Rectal smooth muscle tissue (tissue), 1 donor: ENCODE results near the gene MEAF6.

Source experiments
- H3K27ac ChIP-seq: one replicate; pipeline ENCODE4 v1.7.0; 2013; ENCODE audit warnings: low read depth, low read length, inconsistent platforms
- H3K27me3 ChIP-seq: one replicate; pipeline ENCODE4 v1.7.0; 2013; ENCODE audit warnings: low read length; ENCODE audit not compliant: control insufficient read depth, insufficient read depth
- H3K36me3 ChIP-seq: one replicate; pipeline ENCODE4 v1.7.0; 2013; ENCODE audit warnings: low read length; ENCODE audit not compliant: control insufficient read depth, insufficient read depth
- H3K4me1 ChIP-seq: one replicate; pipeline ENCODE4 v1.7.0; 2013; ENCODE audit warnings: low read length; ENCODE audit not compliant: control insufficient read depth, insufficient read depth
- H3K4me3 ChIP-seq: one replicate; pipeline ENCODE4 v1.7.0; 2013; ENCODE audit warnings: low read length
- H3K9ac ChIP-seq: one replicate; pipeline ENCODE4 v1.7.0; 2013; ENCODE audit warnings: low read length

Gene MEAF6

DNA sequence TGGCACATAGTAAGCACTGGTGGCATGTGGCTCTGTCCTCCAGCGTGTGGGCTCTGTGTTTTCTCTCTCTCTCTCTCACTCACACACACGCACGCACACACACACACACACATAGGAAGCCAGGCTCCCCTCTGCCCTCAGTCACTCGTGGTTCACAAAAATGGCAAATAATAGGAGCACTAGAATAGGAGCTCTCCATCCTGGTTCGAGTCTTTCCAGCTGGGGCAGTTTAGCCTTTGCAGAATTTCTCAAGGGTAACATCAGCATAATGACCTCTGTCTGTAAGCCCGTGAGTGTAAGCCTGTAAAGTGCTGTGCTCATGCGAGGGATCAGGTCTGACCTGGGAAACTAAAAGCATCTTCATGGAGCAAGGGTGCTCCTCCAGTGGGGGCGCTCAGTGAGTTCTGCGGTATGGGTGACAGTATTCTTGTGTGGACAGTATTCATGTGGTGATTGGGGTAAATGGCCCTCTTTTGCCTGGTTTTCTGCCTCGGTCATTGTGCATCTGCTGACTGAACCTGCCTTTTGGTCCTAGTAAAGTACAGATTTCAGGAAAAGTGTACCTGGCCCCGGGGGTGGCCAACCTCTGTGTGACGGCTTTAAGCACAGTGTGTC is 41.0 kb downstream of the MEAF6 start:
- peak overlapping the region; percentile 83 for H3K4me3 ChIP-seq
- H3K36me3 ChIP-seq = peaks cover 9% of the 10 kb centered on the region
- peaks cover 55% of the 10 kb centered on the region for H3K4me1 ChIP-seq
- H3K27ac ChIP-seq = peak overlapping the region; percentile 92
- no peaks in the 10 kb centered on the region for H3K27me3 ChIP-seq
- H3K9ac ChIP-seq = peak overlapping the region; percentile 74

DNA sequence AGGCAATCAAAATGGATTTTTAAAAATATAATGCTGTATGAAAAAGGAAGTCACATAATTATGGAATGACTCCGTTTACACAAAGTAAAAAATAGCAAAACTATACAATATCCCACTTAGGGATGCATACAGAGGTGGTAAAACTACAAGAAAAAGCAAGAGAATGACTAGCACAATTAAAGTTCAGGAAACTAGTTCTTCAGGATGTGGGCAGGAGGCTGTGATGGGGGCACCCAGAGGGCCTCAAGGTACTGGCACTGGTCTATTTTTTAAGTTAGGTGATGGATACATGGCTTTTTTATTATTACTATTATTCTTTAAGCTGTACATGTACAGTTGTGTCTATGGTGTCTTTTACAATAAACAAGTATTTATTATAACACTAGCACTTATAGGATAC is 41.6 kb downstream of the MEAF6 start:
- Histone ChIP-seq H3K27ac (peak overlapping the region; percentile 92), H3K27me3 (no peaks in the 10 kb centered on the region), H3K36me3 (peaks cover 3% of the 10 kb centered on the region), H3K4me3 (no peak overlapping the region), H3K4me1 (peaks cover 51% of the 10 kb centered on the region), H3K9ac (no peak overlapping the region)

DNA sequence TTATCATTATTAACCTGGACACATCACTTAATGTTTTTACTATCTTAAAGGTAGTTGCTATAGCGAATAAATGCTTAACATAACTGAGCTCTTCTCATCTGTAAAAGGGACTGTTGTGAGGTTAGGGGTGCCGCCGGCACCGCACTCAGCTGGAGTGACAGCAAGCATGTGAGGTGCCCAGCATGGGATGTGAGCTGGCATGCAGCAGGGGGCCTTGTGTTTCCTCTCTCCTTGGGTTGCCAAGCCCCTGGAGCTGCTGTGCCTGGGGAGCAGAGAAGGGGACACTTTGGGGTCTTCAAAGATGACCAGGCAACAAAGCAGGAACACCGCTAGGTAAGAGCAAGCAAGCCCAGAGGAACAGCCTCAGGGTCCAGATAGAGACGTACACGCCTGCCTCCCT is 42.3 kb downstream of the MEAF6 start:
- Histone ChIP-seq H3K4me1 (peaks cover 44% of the 10 kb centered on the region), H3K4me3 (no peak overlapping the region), H3K36me3 (no peaks in the 10 kb centered on the region), H3K27ac (peak overlapping the region; percentile 68), H3K27me3 (no peaks in the 10 kb centered on the region), H3K9ac (no peak overlapping the region)

GRCh38 chr1:37471345-37472231 is 43.0 kb downstream of the MEAF6 start:
- Histone ChIP-seq H3K27me3 (no peaks in the 10 kb centered on the region), H3K4me3 (peak overlapping the region; percentile 56), H3K36me3 (no peaks in the 10 kb centered on the region), H3K9ac (no peak overlapping the region), H3K4me1 (peaks cover 37% of the 10 kb centered on the region), H3K27ac (peak overlapping the region; percentile 68)

GRCh38 chr1:37469386-37469785 is 45.2 kb downstream of the MEAF6 start:
- H3K9ac ChIP-seq = no peak overlapping the region
- H3K4me3 ChIP-seq = no peak overlapping the region
- peaks cover 20% of the 10 kb centered on the region for H3K4me1 ChIP-seq
- H3K27me3 ChIP-seq = no peaks in the 10 kb centered on the region
- H3K27ac ChIP-seq = no peak overlapping the region
- H3K36me3 ChIP-seq = no peaks in the 10 kb centered on the region

GRCh38 chr1:37468037-37468436 is 46.5 kb downstream of the MEAF6 start:
- H3K36me3 ChIP-seq = no peaks in the 10 kb centered on the region
- no peak overlapping the region for H3K9ac ChIP-seq
- H3K4me1 ChIP-seq = peaks cover 11% of the 10 kb centered on the region
- no peaks in the 10 kb centered on the region for H3K27me3 ChIP-seq
- H3K27ac ChIP-seq = no peak overlapping the region
- no peak overlapping the region for H3K4me3 ChIP-seq

- Histone ChIP-seq H3K36me3 (no peaks in the 10 kb centered on the region), H3K27ac (no peak overlapping the region), H3K4me3 (no peak overlapping the region), H3K9ac (no peak overlapping the region), H3K4me1 (no peaks in the 10 kb centered on the region), H3K27me3 (no peaks in the 10 kb centered on the region)
Measured at GRCh38 chr1:37465593-37466517, 48.7 kb downstream of the MEAF6 start.

- Histone ChIP-seq H3K27ac (no peak overlapping the region), H3K4me1 (no peaks in the 10 kb centered on the region), H3K27me3 (no peaks in the 10 kb centered on the region), H3K9ac (no peak overlapping the region), H3K36me3 (no peaks in the 10 kb centered on the region), H3K4me3 (no peak overlapping the region)
Measured at GRCh38 chr1:37464443-37464842, 50.1 kb downstream of the MEAF6 start.

- no peaks in the 10 kb centered on the region for H3K4me1 ChIP-seq
- no peak overlapping the region for H3K4me3 ChIP-seq
- H3K27me3 ChIP-seq = no peaks in the 10 kb centered on the region
- H3K27ac ChIP-seq = no peak overlapping the region
- H3K36me3 ChIP-seq = no peaks in the 10 kb centered on the region
- H3K9ac ChIP-seq = no peak overlapping the region
Measured at GRCh38 chr1:37461698-37462436, 52.7 kb downstream of the MEAF6 start.

- peaks cover 5% of the 10 kb centered on the region for H3K4me1 ChIP-seq
- H3K9ac ChIP-seq = no peak overlapping the region
- H3K27me3 ChIP-seq = no peaks in the 10 kb centered on the region
- no peak overlapping the region for H3K4me3 ChIP-seq
- no peaks in the 10 kb centered on the region for H3K36me3 ChIP-seq
- no peak overlapping the region for H3K27ac ChIP-seq
Measured at GRCh38 chr1:37458551-37458950, 56.0 kb downstream of the MEAF6 start.

DNA sequence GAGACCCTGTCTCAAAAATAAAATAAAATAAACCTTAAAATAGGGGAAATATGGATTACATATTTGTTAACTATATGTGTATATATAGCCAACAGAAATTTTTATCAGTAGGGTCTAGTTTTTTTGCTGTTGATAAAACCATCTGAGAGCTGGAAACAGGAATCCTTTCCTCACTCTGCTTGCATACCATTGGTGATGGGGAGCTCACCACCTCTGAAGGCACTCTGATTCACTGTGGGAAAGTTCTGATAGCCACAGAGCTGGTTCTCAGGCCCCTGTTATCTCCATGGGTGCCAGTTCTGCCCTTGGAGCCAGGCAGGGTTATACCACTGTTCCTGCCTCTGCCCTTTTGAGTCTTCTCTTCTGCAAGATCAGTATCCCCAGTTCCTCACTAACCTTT is 58.0 kb downstream of the MEAF6 start:
- H3K27ac ChIP-seq = no peak overlapping the region
- H3K4me1 ChIP-seq = peaks cover 5% of the 10 kb centered on the region
- no peaks in the 10 kb centered on the region for H3K27me3 ChIP-seq
- no peaks in the 10 kb centered on the region for H3K36me3 ChIP-seq
- no peak overlapping the region for H3K9ac ChIP-seq
- no peak overlapping the region for H3K4me3 ChIP-seq

GRCh38 chr1:37455516-37455915 is 59.0 kb downstream of the MEAF6 start:
- Histone ChIP-seq H3K4me1 (peaks cover 5% of the 10 kb centered on the region), H3K36me3 (no peaks in the 10 kb centered on the region), H3K27ac (no peak overlapping the region), H3K4me3 (no peak overlapping the region), H3K27me3 (no peaks in the 10 kb centered on the region), H3K9ac (no peak overlapping the region)
